ENCODE data around the gene CSF2.
"Not testable (repeated sequence)": the region's sequence is repeated elsewhere in the genome, so short reads cannot be mapped to it uniquely, and the experiment has no call there.

CSF2 gene

GRCh38 chr5:132109494-132110053 is 36.0 kb downstream of the CSF2 start:
- no peaks in the 10 kb centered on the region for H3K9me3 ChIP-seq (ENCODE audit: control insufficient read depth, low read length)
- H3K36me3 ChIP-seq (ENCODE audit: control insufficient read depth, insufficient read depth, low read length), result no peaks in the 10 kb centered on the region
- no peak overlapping the region for H3K9ac ChIP-seq (ENCODE audit: low read length)
- H3K4me3 ChIP-seq (ENCODE audit: low read length), result no peak overlapping the region
- no peaks in the 10 kb centered on the region for H3K4me1 ChIP-seq (ENCODE audit: control insufficient read depth, insufficient read depth, low read length)
- H3K27me3 ChIP-seq (ENCODE audit: control insufficient read depth, insufficient read depth, low read length), result no peaks in the 10 kb centered on the region

- no peaks in the 10 kb centered on the region for H3K36me3 ChIP-seq (ENCODE audit: control insufficient read depth, insufficient read depth, low read length)
- no peaks in the 10 kb centered on the region for H3K9me3 ChIP-seq (ENCODE audit: control insufficient read depth, low read length)
- H3K27me3 ChIP-seq (ENCODE audit: control insufficient read depth, insufficient read depth, low read length), result no peaks in the 10 kb centered on the region
- H3K4me1 ChIP-seq (ENCODE audit: control insufficient read depth, insufficient read depth, low read length), result no peaks in the 10 kb centered on the region
- no peak overlapping the region for H3K9ac ChIP-seq (ENCODE audit: low read length)
- no peak overlapping the region for H3K4me3 ChIP-seq (ENCODE audit: low read length)
These were observed 36.6 kb downstream of the CSF2 start for GRCh38 chr5:132110195-132110594.

GRCh38 chr5:132110930-132111329 is 37.3 kb downstream of the CSF2 start:
- Histone ChIP-seq H3K36me3 (ENCODE audit: control insufficient read depth, insufficient read depth, low read length) (no peaks in the 10 kb centered on the region), H3K27me3 (ENCODE audit: control insufficient read depth, insufficient read depth, low read length) (no peaks in the 10 kb centered on the region), H3K9ac (ENCODE audit: low read length) (no peak overlapping the region), H3K4me1 (ENCODE audit: control insufficient read depth, insufficient read depth, low read length) (no peaks in the 10 kb centered on the region), H3K9me3 (ENCODE audit: control insufficient read depth, low read length) (no peaks in the 10 kb centered on the region), H3K4me3 (ENCODE audit: low read length) (no peak overlapping the region)

GRCh38 chr5:132112111-132112510 is 38.5 kb downstream of the CSF2 start:
- H3K4me3 ChIP-seq (ENCODE audit: low read length), result no peak overlapping the region
- no peaks in the 10 kb centered on the region for H3K27me3 ChIP-seq (ENCODE audit: control insufficient read depth, insufficient read depth, low read length)
- H3K9ac ChIP-seq (ENCODE audit: low read length), result no peak overlapping the region
- H3K4me1 ChIP-seq (ENCODE audit: control insufficient read depth, insufficient read depth, low read length), result peaks cover 5% of the 10 kb centered on the region
- no peaks in the 10 kb centered on the region for H3K9me3 ChIP-seq (ENCODE audit: control insufficient read depth, low read length)
- no peaks in the 10 kb centered on the region for H3K36me3 ChIP-seq (ENCODE audit: control insufficient read depth, insufficient read depth, low read length)

- no peaks in the 10 kb centered on the region for H3K9me3 ChIP-seq (ENCODE audit: control insufficient read depth, low read length)
- H3K27me3 ChIP-seq (ENCODE audit: control insufficient read depth, insufficient read depth, low read length), result no peaks in the 10 kb centered on the region
- no peak overlapping the region for H3K9ac ChIP-seq (ENCODE audit: low read length)
- H3K4me3 ChIP-seq (ENCODE audit: low read length), result no peak overlapping the region
- H3K36me3 ChIP-seq (ENCODE audit: control insufficient read depth, insufficient read depth, low read length), result no peaks in the 10 kb centered on the region
- peaks cover 9% of the 10 kb centered on the region for H3K4me1 ChIP-seq (ENCODE audit: control insufficient read depth, insufficient read depth, low read length)
These were observed 40.8 kb downstream of the CSF2 start for GRCh38 chr5:132114150-132115121.

- Histone ChIP-seq H3K9me3 (ENCODE audit: control insufficient read depth, low read length) (no peaks in the 10 kb centered on the region), H3K9ac (ENCODE audit: low read length) (no peak overlapping the region), H3K36me3 (ENCODE audit: control insufficient read depth, insufficient read depth, low read length) (no peaks in the 10 kb centered on the region), H3K27me3 (ENCODE audit: control insufficient read depth, insufficient read depth, low read length) (no peaks in the 10 kb centered on the region), H3K4me1 (ENCODE audit: control insufficient read depth, insufficient read depth, low read length) (peaks cover 9% of the 10 kb centered on the region), H3K4me3 (ENCODE audit: low read length) (no peak overlapping the region)
These were observed 41.8 kb downstream of the CSF2 start for GRCh38 chr5:132115375-132115774.

GRCh38 chr5:132116072-132116471 is 42.5 kb downstream of the CSF2 start:
- no peaks in the 10 kb centered on the region for H3K9me3 ChIP-seq (ENCODE audit: control insufficient read depth, low read length)
- no peak overlapping the region for H3K9ac ChIP-seq (ENCODE audit: low read length)
- H3K27me3 ChIP-seq (ENCODE audit: control insufficient read depth, insufficient read depth, low read length), result no peaks in the 10 kb centered on the region
- peaks cover 9% of the 10 kb centered on the region for H3K4me1 ChIP-seq (ENCODE audit: control insufficient read depth, insufficient read depth, low read length)
- no peak overlapping the region for H3K4me3 ChIP-seq (ENCODE audit: low read length)
- no peaks in the 10 kb centered on the region for H3K36me3 ChIP-seq (ENCODE audit: control insufficient read depth, insufficient read depth, low read length)

- H3K9me3 ChIP-seq (ENCODE audit: control insufficient read depth, low read length); H3K27me3 ChIP-seq (ENCODE audit: control insufficient read depth, insufficient read depth, low read length); H3K4me3 ChIP-seq (ENCODE audit: low read length); H3K9ac ChIP-seq (ENCODE audit: low read length); H3K36me3 ChIP-seq (ENCODE audit: control insufficient read depth, insufficient read depth, low read length); H3K4me1 ChIP-seq (ENCODE audit: control insufficient read depth, insufficient read depth, low read length): not testable (repeated sequence)
These were observed 43.4 kb downstream of the CSF2 start for GRCh38 chr5:132116909-132117489.

GRCh38 chr5:132120717-132121116 is 47.1 kb downstream of the CSF2 start:
- H3K27me3 ChIP-seq (ENCODE audit: control insufficient read depth, insufficient read depth, low read length); H3K4me3 ChIP-seq (ENCODE audit: low read length); H3K4me1 ChIP-seq (ENCODE audit: control insufficient read depth, insufficient read depth, low read length); H3K9ac ChIP-seq (ENCODE audit: low read length); H3K36me3 ChIP-seq (ENCODE audit: control insufficient read depth, insufficient read depth, low read length); H3K9me3 ChIP-seq (ENCODE audit: control insufficient read depth, low read length): not testable (repeated sequence)

GRCh38 chr5:132122971-132123370 is 49.4 kb downstream of the CSF2 start:
- not testable (repeated sequence) for H3K9me3 ChIP-seq (ENCODE audit: control insufficient read depth, low read length); H3K27me3 ChIP-seq (ENCODE audit: control insufficient read depth, insufficient read depth, low read length); H3K36me3 ChIP-seq (ENCODE audit: control insufficient read depth, insufficient read depth, low read length); H3K4me1 ChIP-seq (ENCODE audit: control insufficient read depth, insufficient read depth, low read length); H3K4me3 ChIP-seq (ENCODE audit: low read length); H3K9ac ChIP-seq (ENCODE audit: low read length)

- not testable (repeated sequence) for H3K4me1 ChIP-seq (ENCODE audit: control insufficient read depth, insufficient read depth, low read length); H3K9me3 ChIP-seq (ENCODE audit: control insufficient read depth, low read length); H3K36me3 ChIP-seq (ENCODE audit: control insufficient read depth, insufficient read depth, low read length); H3K4me3 ChIP-seq (ENCODE audit: low read length); H3K27me3 ChIP-seq (ENCODE audit: control insufficient read depth, insufficient read depth, low read length); H3K9ac ChIP-seq (ENCODE audit: low read length)
These were observed 50.0 kb downstream of the CSF2 start for GRCh38 chr5:132123578-132123977.
